Limb (tissue), 2 donors: ENCODE data around the gene CLTCL1.

Experiments
- DNase-seq, 2 donors: peaks; one replicate each; pipeline ENCODE4 v3.0.0-alpha.2; 2016; ENCODE audit errors: extremely low spot score in 2 of 2

CLTCL1 gene

GRCh38 chr22:19133561-19133960 lies 158.0 kb downstream of the CLTCL1 start:
- no peak for DNase-seq

- DNase-seq, result no peak
These were observed 158.7 kb downstream of the CLTCL1 start for GRCh38 chr22:19132693-19133400.

GRCh38 chr22:19132153-19132552 lies 159.4 kb downstream of the CLTCL1 start:
- no peak for DNase-seq

GRCh38 chr22:19131685-19132015 lies 159.9 kb downstream of the CLTCL1 start:
- DNase-seq, result no peak

GRCh38 chr22:19130959-19131684 lies 160.4 kb downstream of the CLTCL1 start, which contains the start of gene TSSK2:
TSS of gene TSSK2 (plus strand) at chr22:19131308. CDS start at chr22:19131400, 92 bp downstream.
- no peak for DNase-seq

- DNase-seq, result no peak
These were observed 161.6 kb downstream of the CLTCL1 start for GRCh38 chr22:19129871-19130270.
